Effector memory CD8-positive, alpha-beta T cell (primary cell): ENCODE data around the gene TMEM185A.
"Not testable (repeated sequence)": the region's sequence is repeated elsewhere in the genome, so short reads cannot be mapped to it uniquely, and the experiment has no call there.

Source experiments
- ATAC-seq: fragments of 150-1000 bp; cut with Tn5 transposase; replicated peaks from 2 replicates; pipeline ENCODE4 v1.10.0; 2021; ENCODE audit warnings: mild to moderate bottlenecking, moderate library complexity
- DNase-seq, 3 experiments: peaks; one replicate each; pipeline ENCODE4 v3.0.0; 2021
- H3K27ac Mint-ChIP-seq, 2 donors: one replicate each; pipeline ENCODE4 v1.8.0; 2022; ENCODE audit warnings: mild to moderate bottlenecking in 2 of 2, mixed read lengths in 2 of 2, moderate library complexity in 2 of 2
- H3K27me3 Mint-ChIP-seq, 2 donors: one replicate each; pipeline ENCODE4 v1.8.0; 2022; ENCODE audit warnings: mixed read lengths in 2 of 2
- H3K36me3 Mint-ChIP-seq: one replicate; pipeline ENCODE4 v1.8.0; 2022; ENCODE audit warnings: mild to moderate bottlenecking, moderate library complexity, mixed read lengths; ENCODE audit not compliant: insufficient read depth
- H3K4me1 Mint-ChIP-seq, 2 donors: one replicate each; pipeline ENCODE4 v1.8.0; 2022; ENCODE audit warnings: low read depth in 2 of 2, mixed read lengths in 2 of 2
- H3K4me3 Mint-ChIP-seq, 2 donors: one replicate each; pipeline ENCODE4 v1.8.0; 2022; ENCODE audit warnings: mild to moderate bottlenecking in 2 of 2, mixed read lengths in 2 of 2, moderate library complexity in 2 of 2
- H3K9me3 Mint-ChIP-seq, 2 donors: one replicate each; pipeline ENCODE4 v1.8.0; 2022; ENCODE audit warnings: mixed read lengths in 2 of 2

TMEM185A gene

DNA sequence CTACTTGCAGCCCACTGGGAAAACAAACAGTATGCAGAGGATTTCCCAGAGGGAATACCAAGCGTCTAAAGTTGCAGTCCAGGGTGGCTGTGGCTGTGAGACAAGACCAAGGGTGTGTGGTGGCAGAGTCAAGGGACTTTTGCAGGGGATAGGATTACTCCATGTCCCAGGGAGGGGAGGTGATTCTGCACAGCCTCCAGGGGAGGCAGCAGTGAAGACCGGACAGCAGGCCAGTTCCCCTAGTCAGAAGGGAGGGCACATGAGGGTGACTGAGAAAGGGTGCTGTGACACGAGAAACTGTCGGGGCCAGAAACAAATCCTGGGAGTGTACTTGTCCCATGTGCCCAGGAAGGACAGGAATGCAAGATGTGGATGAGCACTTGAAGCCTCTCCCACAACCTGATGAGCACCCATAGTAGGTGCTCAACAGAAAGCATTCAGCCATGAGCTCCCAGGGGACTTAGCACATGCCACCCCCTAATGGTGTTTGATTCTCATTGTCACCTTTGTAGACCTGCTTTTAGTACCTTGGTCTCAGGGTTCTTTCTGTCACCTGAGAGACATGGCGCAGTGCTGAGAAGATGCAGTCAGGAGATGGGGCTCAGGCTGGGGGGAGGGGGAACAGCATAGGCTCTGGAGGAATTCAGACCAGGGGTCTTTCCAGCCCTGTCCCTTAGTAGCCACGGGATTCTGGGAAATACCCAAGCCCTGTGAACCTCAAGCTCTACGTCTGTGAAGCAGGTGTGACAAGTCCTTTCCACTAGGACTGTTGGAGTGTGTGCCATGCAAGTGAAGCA, 63.8 kb downstream of the TMEM185A start:
- H3K27me3 Mint-ChIP-seq: no peaks in the 10 kb centered on the region
- no peak overlapping the region for H3K4me3 Mint-ChIP-seq
- ATAC-seq (no peak), DNase-seq (no peak)
- H3K36me3 Mint-ChIP-seq: no peaks in the 10 kb centered on the region
- no peak overlapping the region for H3K27ac Mint-ChIP-seq
- no peaks in the 10 kb centered on the region for H3K9me3 Mint-ChIP-seq
- H3K4me1 Mint-ChIP-seq: no peaks in the 10 kb centered on the region

DNA sequence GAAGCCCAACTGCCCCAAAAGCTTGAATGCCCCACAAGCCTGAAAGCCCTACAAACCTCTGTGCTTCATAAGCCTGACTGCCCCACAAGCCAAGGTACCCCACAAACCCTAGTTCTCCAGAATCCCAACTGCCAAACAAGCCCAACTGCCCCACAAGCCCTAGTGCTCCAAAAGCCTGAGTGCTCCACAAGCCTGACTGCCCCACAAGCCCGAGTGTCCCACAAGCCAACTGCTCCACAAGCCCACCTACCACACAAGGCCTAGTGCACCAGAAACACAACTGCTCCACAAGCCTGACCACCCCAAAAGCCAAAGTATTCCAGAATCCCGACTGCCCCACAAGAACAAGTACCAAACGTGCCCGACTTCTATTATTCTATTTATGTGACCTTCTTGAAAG, 68.2 kb downstream of the TMEM185A start:
- no peaks in the 10 kb centered on the region for H3K36me3 Mint-ChIP-seq
- H3K9me3 Mint-ChIP-seq: no peaks in the 10 kb centered on the region
- H3K27ac Mint-ChIP-seq: no peak overlapping the region
- H3K4me3 Mint-ChIP-seq: no peak overlapping the region
- ATAC-seq: no peak
- no peak for DNase-seq
- H3K4me1 Mint-ChIP-seq: no peaks in the 10 kb centered on the region
- no peaks in the 10 kb centered on the region for H3K27me3 Mint-ChIP-seq

DNA sequence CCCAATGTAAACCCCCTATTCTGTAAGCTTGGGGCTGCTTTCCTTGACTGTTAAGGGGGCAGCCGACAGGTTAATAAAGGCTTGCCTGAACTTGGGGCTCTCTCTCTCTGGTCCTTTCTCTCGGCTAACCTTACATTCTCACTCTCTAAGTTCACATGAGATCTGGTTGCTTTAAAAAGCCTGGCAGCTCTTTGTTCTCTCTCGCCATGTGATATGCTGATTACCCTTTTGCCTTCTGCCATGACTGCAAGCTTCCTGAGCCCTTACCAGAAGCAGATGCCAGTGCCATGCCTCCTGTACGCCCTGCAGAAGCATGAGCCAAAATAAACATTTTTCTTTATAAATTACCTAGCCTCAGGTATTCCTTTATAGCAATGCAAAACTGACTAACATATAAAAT, 76.3 kb downstream of the TMEM185A start:
- not testable (repeated sequence) for H3K27me3 Mint-ChIP-seq, DNase-seq, H3K4me3 Mint-ChIP-seq, H3K36me3 Mint-ChIP-seq, ATAC-seq, H3K9me3 Mint-ChIP-seq, H3K27ac Mint-ChIP-seq, H3K4me1 Mint-ChIP-seq

DNA sequence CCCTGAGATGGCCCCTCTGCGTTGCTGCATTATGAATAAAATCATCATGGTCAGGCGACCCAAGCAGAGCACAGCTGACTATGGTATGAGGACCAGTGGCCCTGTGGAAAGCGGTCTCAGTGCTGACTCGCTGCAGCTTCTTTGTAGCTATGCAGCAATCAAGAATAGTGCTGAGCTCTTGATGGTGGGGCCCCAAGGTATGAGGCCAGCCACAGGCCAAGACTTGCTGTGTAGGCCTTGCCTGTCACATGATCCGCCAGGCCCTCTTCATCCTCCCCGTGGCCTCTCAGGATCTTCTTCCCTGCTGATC, 79.7 kb downstream of the TMEM185A start:
- not testable (repeated sequence) for H3K27me3 Mint-ChIP-seq, DNase-seq, H3K36me3 Mint-ChIP-seq, H3K4me3 Mint-ChIP-seq, H3K27ac Mint-ChIP-seq, H3K9me3 Mint-ChIP-seq, ATAC-seq, H3K4me1 Mint-ChIP-seq

DNA sequence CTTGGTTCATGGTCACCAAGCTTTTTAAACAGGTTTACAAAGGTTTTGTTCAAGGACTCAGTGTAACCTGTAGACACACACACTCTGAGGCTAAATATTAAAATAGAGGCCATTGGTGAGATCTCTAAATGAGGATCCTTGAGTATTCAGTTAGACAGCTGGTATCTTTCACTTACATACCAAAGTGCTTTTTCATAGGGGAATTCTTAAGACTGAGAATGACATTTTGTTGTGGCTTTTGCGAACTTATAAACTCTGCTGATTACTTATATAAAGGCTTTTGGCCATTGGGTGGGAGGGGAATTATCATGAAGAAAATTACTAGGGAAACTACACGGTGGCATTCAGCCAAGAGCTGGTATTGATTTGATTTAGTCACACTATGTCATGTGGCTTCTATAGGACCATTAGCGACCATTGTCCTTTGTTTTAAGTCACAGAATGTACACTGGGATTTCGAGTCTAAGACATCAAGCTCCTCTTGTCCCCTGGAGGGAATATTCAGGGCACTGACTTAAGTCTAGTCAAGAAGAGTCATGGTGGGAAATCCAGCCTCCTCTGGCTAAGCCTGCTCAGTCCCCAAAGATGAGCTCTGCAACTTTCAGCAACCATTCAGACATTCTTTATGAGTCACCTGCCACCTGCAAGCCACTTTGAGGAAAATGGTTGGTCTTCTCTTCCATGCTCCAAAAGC, 80.2 kb downstream of the TMEM185A start:
- H3K9me3 Mint-ChIP-seq, H3K4me1 Mint-ChIP-seq, ATAC-seq, H3K36me3 Mint-ChIP-seq, H3K27me3 Mint-ChIP-seq, H3K4me3 Mint-ChIP-seq, H3K27ac Mint-ChIP-seq, DNase-seq: not testable (repeated sequence)

DNA sequence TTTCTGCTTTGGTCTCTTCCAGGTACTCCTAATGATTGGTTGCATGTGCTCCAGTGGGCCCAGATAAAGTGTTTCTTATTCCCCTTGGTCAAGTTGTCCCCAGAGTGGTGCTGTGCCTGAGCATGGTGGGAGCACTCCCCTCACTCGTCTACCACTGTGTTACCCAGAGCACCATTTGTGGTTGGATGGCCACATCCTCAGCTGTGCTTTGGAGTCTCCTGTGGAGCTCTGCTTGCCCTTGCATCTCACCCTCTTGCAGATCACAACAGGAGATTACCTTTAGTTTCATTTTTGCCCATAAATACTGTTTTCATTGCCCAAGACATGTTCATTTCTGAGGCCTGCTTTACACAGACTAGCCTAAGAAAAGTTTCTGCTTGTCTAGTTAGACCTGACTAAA, 81.1 kb downstream of the TMEM185A start:
- not testable (repeated sequence) for H3K27me3 Mint-ChIP-seq, DNase-seq, H3K36me3 Mint-ChIP-seq, H3K4me1 Mint-ChIP-seq, H3K27ac Mint-ChIP-seq, H3K4me3 Mint-ChIP-seq, H3K9me3 Mint-ChIP-seq
- peak; percentile 72 for ATAC-seq

DNA sequence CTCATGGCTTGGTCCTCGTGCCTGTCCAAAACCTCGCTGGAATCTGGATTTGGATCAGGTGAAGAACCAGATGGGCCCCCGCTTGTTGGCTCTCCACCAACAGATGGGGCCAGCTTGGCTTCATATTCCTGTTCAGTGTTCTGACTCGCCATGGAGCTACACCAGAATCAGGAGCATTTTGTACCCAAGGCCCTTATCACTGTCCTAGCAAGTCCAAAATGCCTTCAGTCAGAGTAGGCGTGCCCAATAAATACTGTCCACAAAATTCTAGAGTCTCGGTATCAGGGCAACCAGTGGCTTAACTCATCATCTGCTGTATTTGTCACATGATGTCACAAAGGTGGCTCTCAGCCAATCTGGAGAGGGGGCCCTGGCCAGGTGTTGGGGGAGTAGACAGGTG, 81.9 kb downstream of the TMEM185A start, which contains the start of gene HSFX3:
HSFX3 (minus strand) TSS at position 224 of the 400 bp plus-strand sequence; CDS start at position 152, 72 bp downstream.
- H3K4me3 Mint-ChIP-seq, H3K27ac Mint-ChIP-seq, DNase-seq, H3K36me3 Mint-ChIP-seq, ATAC-seq, H3K9me3 Mint-ChIP-seq, H3K27me3 Mint-ChIP-seq, H3K4me1 Mint-ChIP-seq: not testable (repeated sequence)

DNA sequence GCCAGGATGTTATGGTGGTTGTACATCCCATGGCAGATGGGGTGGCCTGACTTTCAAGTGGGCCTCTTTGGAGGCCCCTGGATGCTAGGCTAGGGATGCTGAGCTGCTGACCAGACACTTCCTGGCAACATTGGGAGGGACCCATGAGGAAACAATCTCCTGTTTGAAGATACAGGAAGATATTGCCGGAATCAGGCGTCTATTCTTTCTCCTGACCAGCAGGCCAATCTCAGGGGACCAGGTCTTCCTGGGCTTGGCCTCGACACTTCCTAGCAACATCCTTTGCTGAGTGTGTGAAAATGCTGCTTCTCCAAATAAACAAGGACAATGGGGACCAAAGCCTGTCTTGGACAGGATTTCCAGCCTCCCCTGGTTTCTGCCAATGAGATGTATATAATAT, 83.8 kb downstream of the TMEM185A start:
- not testable (repeated sequence) for ATAC-seq, H3K27me3 Mint-ChIP-seq, H3K36me3 Mint-ChIP-seq, H3K9me3 Mint-ChIP-seq, H3K4me3 Mint-ChIP-seq, H3K27ac Mint-ChIP-seq, H3K4me1 Mint-ChIP-seq, DNase-seq

DNA sequence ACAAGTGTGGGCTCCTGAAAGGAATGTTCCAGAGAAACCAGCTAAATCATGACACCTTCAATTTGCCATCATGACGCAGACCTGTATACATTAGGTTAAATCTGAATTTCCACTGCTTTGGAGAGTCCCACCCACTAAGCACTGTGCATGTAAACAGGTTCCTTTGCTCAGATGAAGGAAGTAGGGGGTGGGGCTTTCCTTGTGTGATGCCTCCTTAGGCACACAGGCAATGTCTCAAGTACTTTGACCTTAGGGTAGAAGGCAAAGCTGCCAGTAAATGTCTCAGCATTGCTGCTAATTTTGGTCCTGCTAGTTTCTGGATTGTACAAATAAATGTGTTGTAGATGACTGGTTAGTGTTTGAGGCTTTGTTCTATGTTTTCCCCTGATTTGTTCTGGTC, 84.6 kb downstream of the TMEM185A start:
- not testable (repeated sequence) for DNase-seq, H3K27ac Mint-ChIP-seq, H3K9me3 Mint-ChIP-seq, H3K27me3 Mint-ChIP-seq, H3K4me3 Mint-ChIP-seq, H3K4me1 Mint-ChIP-seq, ATAC-seq
- peaks cover 12% of the 10 kb centered on the region for H3K36me3 Mint-ChIP-seq
